Glomerular visceral epithelial cell (primary cell): ENCODE results near the gene GSN.

Source experiments
- DNase-seq: peaks from one replicate; pipeline ENCODE4 v3.0.0-alpha.2; 2016; ENCODE audit errors: extremely low spot score

The GSN gene

DNA sequence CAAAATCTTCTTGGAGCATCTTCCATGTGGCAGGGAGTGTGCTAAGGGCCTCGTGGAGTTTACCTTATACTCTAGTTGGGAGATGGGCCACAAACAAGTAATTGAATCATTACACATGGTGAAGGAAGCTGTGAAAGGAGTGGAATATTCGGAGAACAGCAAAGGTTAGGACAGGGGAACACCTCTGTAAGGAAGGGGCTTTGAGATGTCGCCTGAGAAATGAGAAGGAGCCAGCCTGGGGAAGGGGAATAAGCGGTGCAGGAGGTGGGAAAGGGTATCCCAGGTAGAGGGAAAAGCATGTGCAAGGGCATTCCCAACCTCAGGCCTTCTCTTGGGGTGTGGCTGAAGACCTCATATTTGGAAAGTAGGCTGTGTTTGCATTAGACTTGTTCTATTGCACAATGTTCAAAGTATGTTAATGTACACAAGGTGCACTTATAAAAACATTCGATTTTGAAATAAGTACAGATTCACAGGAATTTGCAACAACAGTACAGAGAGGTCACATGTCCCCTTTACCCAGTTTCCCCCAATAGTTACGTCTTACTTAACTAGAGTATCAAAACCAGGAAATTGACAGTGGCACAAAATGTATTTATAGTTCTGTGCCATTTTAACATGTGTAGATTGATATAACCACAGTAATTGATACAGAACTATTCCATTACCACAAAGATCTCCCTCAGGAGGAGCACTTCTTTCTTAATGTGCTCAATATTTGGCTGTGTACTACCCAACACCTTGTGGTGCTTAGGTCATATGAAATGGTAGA, 104.5 kb downstream of the GSN start:
- DNase-seq, result no peak

DNA sequence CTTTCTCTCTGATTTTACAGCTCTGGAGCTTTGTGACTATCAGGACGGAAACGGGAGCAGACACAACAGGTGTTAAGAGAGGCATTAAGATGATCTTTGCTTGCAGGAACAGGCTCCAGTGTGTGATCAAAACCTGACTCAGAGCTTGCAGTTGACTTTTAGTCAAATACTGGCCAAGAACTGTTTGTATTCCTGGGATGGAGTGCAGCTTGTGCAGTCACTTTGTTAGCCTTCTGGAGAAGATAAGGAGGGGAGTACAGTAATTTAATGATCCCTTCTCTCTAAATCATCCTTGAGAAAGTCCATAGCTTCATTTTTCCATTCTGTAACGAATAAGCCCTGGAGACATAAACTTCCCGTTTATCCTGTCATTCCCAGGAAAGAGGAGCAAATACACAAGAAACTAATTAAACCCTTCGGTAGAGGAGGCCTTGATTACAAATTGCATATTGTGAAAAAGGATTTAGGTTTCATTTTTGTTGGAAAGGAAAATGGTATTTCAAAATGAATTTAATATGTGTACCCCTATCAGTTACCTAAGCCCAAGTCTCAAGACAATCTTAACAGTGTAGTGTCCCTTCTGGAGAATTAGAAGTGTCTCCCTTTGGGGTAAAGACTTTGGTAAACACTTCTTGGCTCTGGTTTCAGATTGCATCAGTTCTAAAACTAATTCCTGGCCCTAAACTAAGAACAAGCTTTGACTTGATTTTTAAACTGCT, 105.2 kb downstream of the GSN start:
- no peak for DNase-seq

DNA sequence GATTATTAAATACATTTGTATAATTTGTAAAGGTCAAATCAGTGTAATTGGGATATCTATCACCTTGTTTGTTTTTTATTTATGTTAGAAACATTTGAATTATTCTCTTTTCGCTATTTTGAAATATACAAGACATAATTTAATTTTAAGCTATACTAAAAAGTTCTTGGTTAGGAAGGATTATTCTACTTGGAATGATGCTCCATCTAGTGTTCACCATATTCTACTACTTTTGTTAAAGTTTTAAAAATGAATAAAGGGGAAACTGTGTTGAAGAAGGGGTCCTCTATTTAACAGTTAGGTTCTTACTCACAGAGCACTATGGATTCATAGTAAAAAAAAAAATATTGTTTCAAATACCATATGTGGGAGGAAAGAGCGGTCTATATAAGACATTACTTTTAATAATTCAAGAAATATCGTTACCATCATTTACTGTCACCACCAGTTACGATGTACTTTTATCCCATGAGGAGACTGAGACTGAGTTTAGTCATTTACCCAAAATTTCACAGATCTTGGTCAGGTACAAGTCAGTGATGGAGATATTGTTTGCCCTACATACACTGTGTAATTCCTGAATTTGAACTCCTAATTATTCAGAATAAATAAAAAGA, 108.4 kb downstream of the GSN start:
- no peak for DNase-seq

DNA sequence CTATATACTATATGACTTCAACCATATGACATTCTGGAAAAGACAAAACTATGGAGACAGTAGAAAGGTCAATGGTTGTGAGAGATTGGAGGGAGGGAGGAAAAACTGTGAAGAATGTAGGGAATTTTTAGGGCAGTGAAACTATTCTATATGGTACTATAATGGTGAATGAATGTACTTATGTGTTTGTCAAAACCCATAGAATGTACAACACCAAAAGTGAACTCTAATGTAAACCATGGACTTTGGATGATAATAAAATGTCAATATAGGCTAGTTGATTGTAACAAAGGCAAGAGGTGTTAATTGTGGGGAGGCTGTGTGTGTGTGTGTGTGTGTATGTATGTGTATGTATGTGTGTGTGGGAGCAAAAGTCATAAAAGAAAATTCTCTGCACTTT, 112.9 kb downstream of the GSN start:
- no peak for DNase-seq
